GM12878 (cell line): ENCODE data around the gene SERPINA4. TPM values are rescaled to one million over a fixed set of nuclear protein-coding genes. Genes with fewer than 3 reads are reported as not detected.

Experiments
- ATAC-seq: fragments of 200-7000 bp; cut with Tn5 transposase; 3 replicates; pipeline ENCODE4 v1.9.1; 2020; ENCODE audit warnings: mild to moderate bottlenecking, moderate library complexity
- BruUV-seq: library from RNA; stranded (reverse); fragments of 400-500 nt; replicated peaks from 2 replicates; lab custom pipeline; 2021; lab: Mats Ljungman, UMichigan
- CTCF ChIA-PET: fragments of 300-600 bp; sonication (Branson Sonifier 250); formaldehyde crosslinking; extraction: SDS; loops from one replicate; lab custom pipeline; 2021; ENCODE audit warnings: inconsistent platforms; lab: Yijun Ruan, JAX
- POLR2A ChIA-PET: fragments of 350-600 bp; formaldehyde crosslinking; extraction: SDS; loops from one replicate; lab custom pipeline; 2021; ENCODE audit warnings: inconsistent platforms; lab: Charles Lee
- RAD21 ChIA-PET: fragments of 300-600 bp; sonication (Branson Sonifier 250); formaldehyde crosslinking; loops from one replicate; lab custom pipeline; 2023; ENCODE audit warnings: antibody characterized with exemption; ENCODE audit not compliant: unreplicated experiment; lab: Charles Lee
- SMC1A ChIA-PET: fragments of 300-600 bp; sonication (Branson Sonifier 250); formaldehyde crosslinking; loops from one replicate; lab custom pipeline; 2023; ENCODE audit not compliant: unreplicated experiment, uncharacterized antibody; lab: Charles Lee
- DNase-seq: peaks from one replicate; pipeline ENCODE4 v3.0.0-alpha.2; 2011; ENCODE audit warnings: low read depth, low spot score
- FAIRE-seq: peaks from 3 replicates; lab custom pipeline; 2011; peaks lifted over from hg19 to GRCh38; lab: Jason Lieb, UNC
- H2AFZ ChIP-seq: 2 replicates; pipeline ENCODE4 v1.6.0; 2011; ENCODE audit warnings: low read depth, low read length, control low read depth; ENCODE audit not compliant: control insufficient read depth
- H3K27ac ChIP-seq: 2 replicates; pipeline ENCODE4 v1.5.1; 2011; ENCODE audit warnings: control low read depth; ENCODE audit not compliant: control insufficient read depth, insufficient read depth
- H3K27me3 ChIP-seq, 2 experiments: replicated peaks in 1 of 2; 2 replicates each; pipeline versions ENCODE4 v1.6.0 to v1.6.1; 2011; ENCODE audit warnings: low read length in 1 of 2; ENCODE audit not compliant: control insufficient read depth in 2 of 2, insufficient read depth in 2 of 2
- H3K36me3 ChIP-seq, 2 experiments: 2 replicates each; pipeline ENCODE4 v1.5.1; 2011; ENCODE audit warnings: low read length in 1 of 2; ENCODE audit not compliant: control insufficient read depth in 2 of 2, insufficient read depth in 2 of 2
- H3K4me1 ChIP-seq: 2 replicates; pipeline ENCODE4 v1.6.1; 2011; ENCODE audit warnings: mild to moderate bottlenecking, low read length, moderate library complexity, mixed read lengths; ENCODE audit not compliant: control insufficient read depth, insufficient read depth
- H3K4me2 ChIP-seq: 2 replicates; pipeline ENCODE4 v1.6.0; 2011; ENCODE audit warnings: control low read depth; ENCODE audit not compliant: control insufficient read depth, insufficient read depth
- H3K4me3 ChIP-seq: fragments of 200-600 bp; sonication (generic); 2 replicates; pipeline ENCODE4 v1.5.1; 2016
- H3K79me2 ChIP-seq: 2 replicates; pipeline ENCODE4 v1.6.0; 2011; ENCODE audit warnings: low read length; ENCODE audit not compliant: control insufficient read depth, insufficient read depth
- H3K9ac ChIP-seq: 2 replicates; pipeline ENCODE4 v1.8.0; 2011; ENCODE audit warnings: low read length, control low read depth, mixed read lengths; ENCODE audit not compliant: control insufficient read depth, insufficient read depth
- H3K9me3 ChIP-seq: replicated peaks from 3 replicates; pipeline ENCODE4 v1.5.1; 2011; ENCODE audit warnings: mild to moderate bottlenecking, low read length; ENCODE audit not compliant: control insufficient read depth, insufficient read depth
- H4K20me1 ChIP-seq: 2 replicates; pipeline ENCODE4 v1.6.0; 2011; ENCODE audit not compliant: control insufficient read depth, insufficient read depth
- ASH2L ChIP-seq: fragments of 300-600, 200-600 bp; sonication (generic); IDR thresholded peaks from 2 replicates; pipeline ENCODE4 v1.6.1; 2017; ENCODE audit warnings: low read depth, mild to moderate bottlenecking, borderline replicate concordance
- CHD4 ChIP-seq: fragments of 200-600 bp; sonication (generic); IDR thresholded peaks from 2 replicates; pipeline ENCODE4 v1.6.1; 2016; ENCODE audit warnings: mild to moderate bottlenecking
- GABPA ChIP-seq: IDR thresholded peaks from 2 replicates; pipeline ENCODE4 v1.6.1; 2014; ENCODE audit warnings: antibody characterized with exemption, low read depth, mild to moderate bottlenecking, inconsistent platforms
- NFIC ChIP-seq: IDR thresholded peaks from 2 replicates; pipeline ENCODE4 v1.6.1; 2012; ENCODE audit warnings: low read depth, mild to moderate bottlenecking, inconsistent platforms, low read length, moderate library complexity
- PBX3 ChIP-seq: IDR thresholded peaks from 2 replicates; pipeline ENCODE4 v1.6.1; 2011; ENCODE audit warnings: mild to moderate bottlenecking, low read depth, low read length, moderate library complexity; ENCODE audit not compliant: insufficient replicate concordance
- PRDM15 ChIP-seq: fragments of 450-650 bp; formaldehyde crosslinking; IDR thresholded peaks from 2 replicates; pipeline ENCODE4 v1.4.0; 2020; ENCODE audit warnings: mild to moderate bottlenecking, moderate library complexity
- RAD51 ChIP-seq: fragments of 450-650 bp; IDR thresholded peaks from 2 replicates; pipeline ENCODE4 v1.6.1; 2016; ENCODE audit warnings: moderate library complexity, mild to moderate bottlenecking, inconsistent platforms
- RBBP5 ChIP-seq: fragments of 200-600 bp; sonication (generic); conservative IDR thresholded peaks from 2 replicates; pipeline ENCODE4 v1.6.1; 2016
- SIX5 ChIP-seq: IDR thresholded peaks from 2 replicates; pipeline ENCODE4 v1.6.1; 2011; ENCODE audit warnings: mild to moderate bottlenecking, low read depth, low read length, moderate library complexity; ENCODE audit not compliant: severe bottlenecking
- SKIL ChIP-seq: fragments of 450-650 bp; IDR thresholded peaks from 2 replicates; pipeline ENCODE4 v1.6.1; 2017; ENCODE audit warnings: mild to moderate bottlenecking, low read depth, inconsistent platforms; ENCODE audit not compliant: poor library complexity, severe bottlenecking
- SUZ12 ChIP-seq: fragments of 200-600 bp; sonication (generic); IDR thresholded peaks from one replicate; pipeline ENCODE4 v1.6.1; 2018; ENCODE audit warnings: antibody characterized with exemption, mild to moderate bottlenecking; ENCODE audit not compliant: unreplicated experiment
- TBL1XR1 ChIP-seq: IDR thresholded peaks from 2 replicates; pipeline ENCODE4 v1.6.1; 2012; ENCODE audit warnings: low read depth, low read length, improper control_type of control experiment
- ZBTB4 ChIP-seq: fragments of 450-650 bp; formaldehyde crosslinking; IDR thresholded peaks from 2 replicates; pipeline ENCODE4 v1.4.0; 2022; ENCODE audit warnings: mild to moderate bottlenecking, moderate library complexity
- WGBS: methylation state at CpG from one replicate; pipeline ENCODE4 v1.1.6; 2016; ENCODE audit warnings: low lambda C conversion rate; ENCODE audit not compliant: insufficient replicate concordance, insufficient coverage; ENCODE audit errors: missing lambda C conversion rate; 5-methylcytosine and 5-hydroxymethylcytosine counted together
- in situ Hi-C: fragments of 300-500 bp; cut with MboI; formaldehyde crosslinking; loops from 9 replicates; pipeline ENCODE4 v1.14.3; 2018; ENCODE audit warnings: mixed read lengths
- intact Hi-C: fragments of 100-400 bp; cut with micrococcal nuclease; formaldehyde crosslinking; loops from one replicate; pipeline ENCODE4 v1.14.2; 2022; ENCODE audit not compliant: unreplicated experiment
- polyA plus RNA-seq, 11 experiments: library from polyadenylated mRNA; depleted of rRNA in 4 of 11; unstranded in 6 of 11; stranded (reverse) in 5 of 11; fragments of >200 nt; fragmentation: Nextera tagmentation in 4 of 11; fragmentation: Illumina TruSeq in 1 of 11; extraction: Ambion mirVana in 4 of 11; extraction: Trizol in 1 of 11; gene quantifications; 1 replicate in 1 of 11; 2 replicates in 10 of 11; pipeline versions ENCODE4 v1.2.1 to v1.2.3, GENCODE V29; 2011 to 2016; ENCODE audit warnings: inconsistent platforms in 2 of 11, missing spikeins in 2 of 11, low read depth in 1 of 11
- total RNA-seq, 4 experiments: library from RNA; depleted of rRNA in 3 of 4; stranded (reverse); fragments of >200 nt in 3 of 4; fragmentation: Illumina TruSeq in 1 of 4; extraction: Trizol in 1 of 4; gene quantifications; 2 replicates each; pipeline versions ENCODE4 v1.2.1 to v1.2.3, GENCODE V29; 2013 to 2021

Gene SERPINA4
- total and polyA plus RNA-seq, 10 of the 15 experiments (the other 5 are each of a cell fraction or from before 2014, with no cell fraction given): 0.13 TPM; not detected in 9

GRCh38 chr14:94560291-94560665, 964 bp upstream of the SERPINA4 start (continued):
- TF ChIP-seq ZBTB4 (no peak), RAD51 (no peak), SIX5 (no peak), PBX3 (no peak)

GRCh38 chr14:94561656-94562010, 391 bp downstream of the SERPINA4 start:
- no peak overlapping the region for H3K9ac ChIP-seq
- no peaks in the 10 kb centered on the region for H4K20me1 ChIP-seq
- WGBS: 26% methylated on average over 7 of the region's 7 CpGs
- H3K4me1 ChIP-seq: no peaks in the 10 kb centered on the region
- H3K27ac ChIP-seq: no peak overlapping the region
- in situ Hi-C loops (no loop called here), intact Hi-C loops (no loop called here)
- H3K4me2 ChIP-seq: no peak overlapping the region
- FAIRE-seq (no peak), DNase-seq (no peak), ATAC-seq (no peak)
- H3K9me3 ChIP-seq: no peaks in the 10 kb centered on the region; the same call in 2 of the 3 replicates
- ChIA-PET POLR2A (no interaction called here), SMC1A (no interaction called here), RAD21 (no interaction called here), CTCF (interaction anchor here (0.9 to 3.0 kb wide), 2 partner anchors 11 to 13 kb away, joined by 3 to 11 read pairs; no protein-coding TSS in a partner anchor)
- H2AFZ ChIP-seq: no peak overlapping the region
- H3K4me3 ChIP-seq: no peak overlapping the region
- no peaks in the 10 kb centered on the region for H3K27me3 ChIP-seq
- no peaks in the 10 kb centered on the region for H3K79me2 ChIP-seq
- TF ChIP-seq CHD4 (no peak), SUZ12 (no peak), PRDM15 (CRISPR knock-in tag) (no peak), ASH2L (no peak), TBL1XR1 (no peak), NFIC (no peak), SKIL (no peak), GABPA (no peak), RBBP5 (no peak)
- no TSS peak for BruUV-seq
- H3K36me3 ChIP-seq: no peaks in the 10 kb centered on the region
